GM19397 (cell line): Measurements from ENCODE around the gene SLC18A2.
"Not testable (repeated sequence)": the region's sequence is repeated elsewhere in the genome, so short reads cannot be mapped to it uniquely, and the experiment has no call there.

Experiments used
- ATAC-seq: cut with Tn5 transposase; IDR thresholded peaks from one replicate; pipeline ENCODE4 v1.9.1; 2021; ENCODE audit warnings: mild to moderate bottlenecking, moderate library complexity; ENCODE audit not compliant: unreplicated experiment

SLC18A2 gene

DNA sequence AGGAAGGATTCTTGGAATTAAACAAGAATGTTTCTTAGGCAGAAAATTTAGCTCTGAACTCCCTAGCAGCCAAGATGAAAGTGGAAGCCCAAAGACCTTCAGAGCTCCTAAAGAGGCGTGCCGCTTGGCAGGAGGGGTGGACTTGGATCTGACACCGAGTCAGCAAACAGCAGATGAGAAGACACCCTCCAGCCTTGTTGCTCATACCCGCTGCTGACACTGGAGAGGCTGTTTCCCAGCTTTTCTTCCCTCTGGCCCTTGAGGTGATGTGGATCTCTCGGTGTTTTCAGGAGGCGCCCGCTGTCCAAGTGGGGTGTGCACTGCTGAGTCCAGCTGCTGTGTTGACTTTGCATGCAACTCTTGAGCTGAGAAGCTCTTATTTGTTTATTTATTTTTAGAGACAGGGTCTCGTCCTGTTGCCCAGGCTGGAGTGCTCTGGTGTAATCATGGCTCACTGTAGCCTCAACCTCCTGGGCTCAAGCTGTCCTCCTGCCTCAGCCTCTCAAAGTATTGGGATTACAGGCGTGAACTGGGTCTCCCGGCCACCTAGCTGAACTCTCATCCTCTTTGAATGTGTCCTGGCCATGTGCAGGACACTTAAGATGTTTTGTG, 21.5 kb downstream of the SLC18A2 start:
- no peak for ATAC-seq

- ATAC-seq, result no peak
These were observed 22.0 kb downstream of the SLC18A2 start for GRCh38 chr10:117262903-117263293.

GRCh38 chr10:117264782-117265181, 23.9 kb downstream of the SLC18A2 start:
- ATAC-seq, result no peak

- ATAC-seq, result no peak
These were observed 25.5 kb downstream of the SLC18A2 start for GRCh38 chr10:117266400-117266799.

- no peak for ATAC-seq
These were observed 25.9 kb downstream of the SLC18A2 start for GRCh38 chr10:117266812-117267211.

GRCh38 chr10:117268258-117268657, 27.3 kb downstream of the SLC18A2 start:
- ATAC-seq, result no peak

DNA sequence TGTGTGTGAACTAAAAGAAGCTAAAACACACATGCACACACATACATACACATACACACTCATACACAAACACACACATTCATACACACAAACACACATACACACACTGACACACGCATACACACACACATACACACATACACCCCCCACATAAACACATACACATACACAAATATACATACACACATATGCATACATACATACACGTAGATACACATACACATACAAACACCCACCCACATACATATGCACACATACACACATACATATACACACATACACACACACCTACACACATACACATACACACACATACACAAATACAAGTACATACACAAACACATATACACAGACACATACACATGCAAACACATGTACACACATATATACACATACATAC, 28.0 kb downstream of the SLC18A2 start:
- no peak for ATAC-seq

- ATAC-seq, result no peak
These were observed 30.5 kb downstream of the SLC18A2 start for GRCh38 chr10:117271427-117271826.

DNA sequence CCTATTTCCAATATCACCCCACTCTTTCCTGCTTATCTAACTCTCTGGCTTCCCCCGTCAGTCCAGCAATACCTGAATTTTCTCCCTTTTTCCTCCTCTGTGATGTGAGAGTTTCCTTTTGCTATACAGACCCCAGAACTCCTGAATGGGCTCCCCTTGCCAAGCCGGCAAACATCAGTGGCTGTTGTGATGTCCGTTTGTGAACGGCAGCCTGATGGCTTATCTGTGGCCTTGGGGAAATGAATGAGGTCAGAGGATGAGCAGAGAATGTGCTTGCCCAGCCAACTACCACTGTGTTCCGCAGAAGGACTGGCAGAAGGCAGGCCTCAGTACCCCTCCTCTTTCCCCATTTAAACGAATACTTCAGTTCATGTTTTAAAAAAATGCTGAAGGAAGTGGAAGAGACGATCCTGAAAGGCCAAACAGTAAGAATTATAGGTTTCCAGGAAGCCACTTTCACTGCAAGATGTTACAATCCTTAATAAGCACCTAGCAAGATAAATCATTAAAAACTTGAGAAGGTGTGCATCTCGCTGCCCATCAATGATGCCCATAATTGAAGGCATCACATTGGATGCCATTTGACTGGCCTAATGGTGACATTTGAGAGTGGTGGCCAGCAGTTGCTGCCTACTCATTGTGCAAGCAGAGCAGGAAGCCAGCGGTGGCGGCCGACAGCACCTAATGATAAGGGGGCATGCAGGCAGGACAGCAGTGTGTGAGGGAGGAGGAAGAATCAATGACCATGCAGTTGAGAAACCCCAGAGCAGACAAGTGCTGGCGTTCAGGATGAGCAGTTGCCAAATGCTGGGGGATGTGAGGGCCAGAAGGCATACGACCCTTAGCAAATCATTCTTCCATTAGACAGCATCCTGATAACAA, 31.5 kb downstream of the SLC18A2 start:
- ATAC-seq, result no peak

DNA sequence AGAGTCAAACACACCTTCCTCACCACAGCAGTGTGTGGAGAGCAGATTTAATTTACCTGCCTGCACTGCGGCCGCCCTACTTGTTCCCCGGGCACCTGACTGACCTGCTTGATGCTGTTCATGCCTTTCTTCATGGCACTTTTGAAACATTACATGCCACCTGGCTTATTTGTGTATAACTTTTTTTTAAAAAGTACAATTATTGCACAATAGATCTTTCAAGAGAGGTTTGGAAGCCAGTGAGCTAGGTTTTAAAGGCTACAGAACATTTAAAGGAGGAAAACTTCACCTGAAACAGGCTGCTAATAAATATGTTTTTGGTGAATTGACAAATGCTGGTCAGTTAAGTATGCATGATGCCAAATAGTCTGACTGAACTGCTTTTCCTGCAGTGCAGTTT, 33.1 kb downstream of the SLC18A2 start:
- ATAC-seq, result no peak

GRCh38 chr10:117274509-117274908, 33.6 kb downstream of the SLC18A2 start:
- ATAC-seq, result no peak

GRCh38 chr10:117275121-117275520, 34.2 kb downstream of the SLC18A2 start:
- ATAC-seq, result no peak

- ATAC-seq, result no peak
These were observed 36.8 kb downstream of the SLC18A2 start for GRCh38 chr10:117277675-117278074.

- no peak for ATAC-seq
These were observed 44.0 kb downstream of the SLC18A2 start for GRCh38 chr10:117284716-117285494.

DNA sequence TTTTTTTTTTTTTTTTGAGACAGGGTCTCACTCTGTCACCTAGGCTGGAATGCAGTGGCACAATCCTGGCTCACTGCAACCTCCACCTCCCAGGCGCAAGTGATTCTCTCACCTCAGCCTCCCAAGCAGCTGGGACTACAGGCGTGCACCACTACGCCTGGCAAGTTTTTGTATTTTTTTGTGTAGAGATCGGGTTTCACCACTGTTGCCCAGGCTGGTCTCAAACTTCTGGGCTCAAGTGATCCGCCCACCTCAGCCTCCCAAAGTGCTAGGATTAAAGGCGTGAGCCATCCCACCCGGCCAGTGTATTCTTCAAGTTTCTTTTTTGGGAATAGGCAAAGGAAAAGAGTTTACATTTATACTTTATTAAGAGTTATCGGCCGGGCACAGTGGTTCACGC, 50.0 kb downstream of the SLC18A2 start:
- ATAC-seq, result not testable (repeated sequence)

DNA sequence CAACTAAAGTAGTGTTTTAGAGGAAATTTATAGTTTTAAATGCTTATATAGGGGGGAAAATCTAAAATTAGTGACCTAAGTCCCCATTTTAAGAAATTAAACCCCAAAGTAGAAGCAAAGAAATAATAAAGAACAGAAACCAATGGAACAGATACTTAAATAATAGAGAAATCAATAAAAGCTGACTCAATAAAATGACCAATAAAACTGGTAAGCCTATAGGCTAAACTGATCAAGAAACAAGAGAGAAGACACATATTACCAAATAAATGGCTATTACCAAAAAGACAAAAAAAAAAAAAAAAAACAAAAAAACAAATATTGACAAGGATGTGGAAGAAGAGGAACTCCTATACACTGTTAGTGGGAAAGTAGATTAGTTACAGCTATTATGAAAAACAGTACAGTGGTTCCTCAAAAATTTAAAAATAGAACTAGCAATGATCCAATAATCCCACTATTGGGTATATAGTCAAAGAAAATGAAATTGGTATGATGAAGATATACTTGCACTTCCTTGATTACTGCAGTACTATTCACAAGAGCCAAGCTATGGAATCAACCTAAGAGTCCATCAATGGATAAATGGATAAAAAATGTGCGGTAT, 53.2 kb downstream of the SLC18A2 start:
- no peak for ATAC-seq

DNA sequence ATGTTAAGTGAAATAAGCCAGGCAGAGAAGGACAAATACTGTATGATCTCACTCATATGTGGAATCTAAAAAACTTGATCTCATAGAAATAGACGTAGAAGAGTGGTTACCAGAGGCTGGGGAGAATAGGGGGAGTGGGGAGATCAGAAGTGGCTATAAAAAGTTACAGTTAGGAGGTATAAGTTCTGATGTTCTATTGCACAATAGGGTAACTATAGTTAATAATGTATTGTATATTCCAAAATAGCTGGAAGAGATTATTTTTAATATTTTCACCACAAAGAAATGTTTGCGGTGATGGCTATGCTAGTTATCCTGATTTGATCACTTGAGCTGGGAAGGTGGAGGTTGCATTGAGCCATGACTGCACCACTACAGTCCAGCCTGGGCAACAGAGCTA, 53.8 kb downstream of the SLC18A2 start:
- no peak for ATAC-seq

DNA sequence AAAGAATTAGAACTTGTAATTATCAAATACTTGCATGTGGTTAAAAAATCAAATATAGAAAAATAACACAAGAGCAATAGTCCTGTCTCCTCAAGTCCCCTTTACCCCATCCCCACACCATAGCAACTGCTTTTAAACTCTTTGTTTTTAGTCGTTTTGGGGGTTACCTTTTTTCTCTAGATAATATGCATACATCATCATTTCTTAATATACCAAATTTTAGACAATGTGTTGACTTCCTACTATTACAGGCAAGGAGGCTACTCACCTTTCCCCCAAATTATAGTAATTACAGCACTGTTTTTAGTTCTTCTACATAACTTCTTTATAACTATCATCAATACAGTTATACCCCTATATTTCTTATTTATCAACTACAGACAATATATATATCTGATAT, 57.3 kb downstream of the SLC18A2 start:
- ATAC-seq, result no peak

GRCh38 chr10:117299435-117299834, 58.5 kb downstream of the SLC18A2 start:
- no peak for ATAC-seq

DNA sequence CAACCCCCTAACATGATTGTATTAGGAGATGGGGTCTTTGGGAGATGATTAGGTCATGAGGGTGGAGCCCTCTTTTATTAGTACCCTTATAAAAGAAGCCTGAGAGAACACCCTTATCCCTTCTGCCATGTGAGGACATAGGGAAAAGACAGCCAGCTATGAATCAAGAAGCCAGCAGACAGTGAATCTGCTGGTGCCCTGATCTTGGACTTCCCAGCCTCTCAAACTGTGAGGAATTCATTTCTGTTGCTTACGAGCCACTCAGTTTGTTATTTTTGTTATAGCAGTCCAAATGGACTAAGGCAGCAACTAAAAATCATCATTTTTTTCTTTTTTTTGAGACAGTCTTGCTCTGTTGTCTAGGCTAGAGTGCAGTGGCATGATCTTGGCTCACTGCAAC, 59.8 kb downstream of the SLC18A2 start:
- no peak for ATAC-seq

DNA sequence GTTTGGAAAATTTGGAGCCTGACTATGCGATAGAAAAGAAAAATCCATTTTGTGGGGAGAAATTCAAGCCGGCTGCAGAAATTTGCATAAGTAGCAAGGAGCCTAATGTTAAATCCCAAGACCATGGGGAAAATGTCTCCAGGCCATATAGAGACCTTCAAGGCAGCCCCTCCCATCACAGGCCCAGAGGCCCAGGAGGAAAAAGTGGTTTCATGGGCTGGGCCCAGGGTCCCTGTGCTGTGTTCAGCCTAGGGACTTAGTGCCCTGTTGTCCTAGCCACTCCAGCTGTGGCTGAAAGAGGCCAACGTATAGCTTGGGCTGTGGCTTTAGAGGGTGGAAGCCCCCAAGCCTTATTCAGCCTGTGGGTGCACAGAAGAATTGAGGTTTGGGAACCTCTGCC, 62.5 kb downstream of the SLC18A2 start:
- not testable (repeated sequence) for ATAC-seq
